GM12878 (cell line): ENCODE results near the gene TOPAZ1.

Source experiments
- CTCF ChIP-seq, 3 experiments: IDR thresholded peaks in 2 of 3; conservative IDR thresholded peaks in 1 of 3; 2 replicates each; pipeline ENCODE4 v1.5.1; 2011; ENCODE audit warnings: low read depth in 3 of 3, low read length in 3 of 3, mild to moderate bottlenecking in 3 of 3, control low read depth in 2 of 3, moderate library complexity in 2 of 3, inconsistent platforms in 1 of 3, mixed read lengths in 1 of 3; ENCODE audit not compliant: control insufficient read depth in 2 of 3, insufficient read depth in 1 of 3; ENCODE audit errors: extremely low read depth in 1 of 3
- SP1 ChIP-seq: IDR thresholded peaks from one replicate; pipeline ENCODE4 v1.6.1; 2011; ENCODE audit warnings: low read depth, low read length

GRCh38 chr3:44339181-44340057 is 97.7 kb downstream of the TOPAZ1 start:
- TF ChIP-seq CTCF (IDR thresholded peaks at IDR 0.05 in 2 of 3, conservative IDR thresholded peaks at IDR 0.05 in 1 of 3; ENCODE audit: control insufficient read depth in 2 of 3, extremely low read depth in 1 of 3, insufficient read depth in 1 of 3, low read depth in 3 of 3, low read length in 3 of 3) = no peak
- no peak for TF ChIP-seq SP1
